Measurements from ENCODE around the gene ABCA9.
"Not testable (repeated sequence)": the region's sequence is repeated elsewhere in the genome, so short reads cannot be mapped to it uniquely, and the experiment has no call there.

GRCh38 chr17:69004759-69005158 lies 56.0 kb downstream of the ABCA9 start:
- TF ChIP-seq ZNF146, SP7 (tag by site-specific recombination; IDR thresholded peaks at IDR 0.05): not testable (repeated sequence)
- TF ChIP-seq, protein P1, sequence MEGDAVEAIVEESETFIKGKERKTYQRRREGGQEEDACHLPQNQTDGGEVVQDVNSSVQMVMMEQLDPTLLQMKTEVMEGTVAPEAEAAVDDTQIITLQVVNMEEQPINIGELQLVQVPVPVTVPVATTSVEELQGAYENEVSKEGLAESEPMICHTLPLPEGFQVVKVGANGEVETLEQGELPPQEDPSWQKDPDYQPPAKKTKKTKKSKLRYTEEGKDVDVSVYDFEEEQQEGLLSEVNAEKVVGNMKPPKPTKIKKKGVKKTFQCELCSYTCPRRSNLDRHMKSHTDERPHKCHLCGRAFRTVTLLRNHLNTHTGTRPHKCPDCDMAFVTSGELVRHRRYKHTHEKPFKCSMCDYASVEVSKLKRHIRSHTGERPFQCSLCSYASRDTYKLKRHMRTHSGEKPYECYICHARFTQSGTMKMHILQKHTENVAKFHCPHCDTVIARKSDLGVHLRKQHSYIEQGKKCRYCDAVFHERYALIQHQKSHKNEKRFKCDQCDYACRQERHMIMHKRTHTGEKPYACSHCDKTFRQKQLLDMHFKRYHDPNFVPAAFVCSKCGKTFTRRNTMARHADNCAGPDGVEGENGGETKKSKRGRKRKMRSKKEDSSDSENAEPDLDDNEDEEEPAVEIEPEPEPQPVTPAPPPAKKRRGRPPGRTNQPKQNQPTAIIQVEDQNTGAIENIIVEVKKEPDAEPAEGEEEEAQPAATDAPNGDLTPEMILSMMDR (tag by site-specific recombination; IDR thresholded peaks at IDR 0.05) = not testable (repeated sequence)
- TF ChIP-seq, protein P2, sequence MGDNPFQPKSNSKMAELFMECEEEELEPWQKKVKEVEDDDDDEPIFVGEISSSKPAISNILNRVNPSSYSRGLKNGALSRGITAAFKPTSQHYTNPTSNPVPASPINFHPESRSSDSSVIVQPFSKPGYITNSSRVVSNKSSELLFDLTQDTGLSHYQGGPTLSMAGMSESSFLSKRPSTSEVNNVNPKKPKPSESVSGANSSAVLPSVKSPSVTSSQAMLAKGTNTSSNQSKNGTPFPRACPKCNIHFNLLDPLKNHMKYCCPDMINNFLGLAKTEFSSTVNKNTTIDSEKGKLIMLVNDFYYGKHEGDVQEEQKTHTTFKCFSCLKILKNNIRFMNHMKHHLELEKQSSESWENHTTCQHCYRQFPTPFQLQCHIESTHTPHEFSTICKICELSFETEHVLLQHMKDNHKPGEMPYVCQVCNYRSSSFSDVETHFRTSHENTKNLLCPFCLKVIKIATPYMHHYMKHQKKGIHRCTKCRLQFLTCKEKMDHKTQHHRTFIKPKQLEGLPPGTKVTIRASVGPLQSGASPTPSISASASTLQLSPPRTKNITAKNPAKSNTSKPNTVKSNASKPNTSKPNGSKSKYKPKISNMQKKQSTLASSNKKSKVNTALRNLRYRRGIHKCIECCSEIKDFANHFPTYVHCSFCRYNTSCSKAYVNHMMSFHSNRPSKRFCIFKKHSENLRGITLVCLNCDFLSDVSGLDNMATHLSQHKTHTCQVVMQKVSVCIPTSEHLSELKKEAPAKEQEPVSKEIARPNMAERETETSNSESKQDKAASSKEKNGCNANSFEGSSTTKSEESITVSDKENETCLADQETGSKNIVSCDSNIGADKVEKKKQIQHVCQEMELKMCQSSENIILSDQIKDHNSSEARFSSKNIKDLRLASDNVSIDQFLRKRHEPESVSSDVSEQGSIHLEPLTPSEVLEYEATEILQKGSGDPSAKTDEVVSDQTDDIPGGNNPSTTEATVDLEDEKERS (tag by site-specific recombination; IDR thresholded peaks at IDR 0.05) = not testable (repeated sequence)
